Astrocyte of the spinal cord (primary cell): Measurements from ENCODE around the gene SNRPB.

ENCODE experiments used
- DNase-seq: peaks from one replicate; pipeline ENCODE4 v3.0.0; 2011; ENCODE audit warnings: low read depth, low spot score
- H3K4me3 ChIP-seq: 2 replicates; pipeline ENCODE4 v1.5.1; 2011; ENCODE audit warnings: low read depth, mild to moderate bottlenecking, low read length, moderate library complexity
- in situ Hi-C: cut with HindIII; loops from 2 replicates; pipeline ENCODE4 v1.10.0; 2017; ENCODE audit warnings: low sequenced_read_pairs
- TF ChIP-seq, protein P1 (sequence below): IDR thresholded peaks from 2 replicates; pipeline ENCODE4 v1.5.1; 2012; ENCODE audit warnings: low read depth, mild to moderate bottlenecking, low read length, inconsistent platforms

Gene SNRPB

DNA sequence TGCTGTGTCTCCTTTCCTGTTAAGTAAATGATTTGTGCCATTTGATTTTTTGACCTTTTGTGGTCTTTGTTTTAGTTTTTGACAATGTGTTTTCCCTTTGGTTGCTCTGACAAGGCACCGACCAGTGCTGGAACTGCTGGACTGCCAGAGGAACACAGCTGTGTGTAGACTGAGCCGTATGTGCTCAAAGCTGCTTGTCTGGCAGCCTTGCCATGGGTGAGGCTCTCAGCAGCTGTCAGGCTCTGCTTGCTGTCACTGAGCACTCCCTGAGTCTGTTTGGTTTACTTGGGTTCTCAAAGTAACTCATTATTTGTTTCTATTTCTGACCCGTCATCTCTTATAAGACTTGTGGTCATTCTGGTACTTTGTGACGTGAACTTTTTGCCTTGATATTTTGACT, 15.1 kb upstream of the SNRPB start:
- no peak overlapping the region for H3K4me3 ChIP-seq
- DNase-seq, result no peak
- TF ChIP-seq, protein P1, sequence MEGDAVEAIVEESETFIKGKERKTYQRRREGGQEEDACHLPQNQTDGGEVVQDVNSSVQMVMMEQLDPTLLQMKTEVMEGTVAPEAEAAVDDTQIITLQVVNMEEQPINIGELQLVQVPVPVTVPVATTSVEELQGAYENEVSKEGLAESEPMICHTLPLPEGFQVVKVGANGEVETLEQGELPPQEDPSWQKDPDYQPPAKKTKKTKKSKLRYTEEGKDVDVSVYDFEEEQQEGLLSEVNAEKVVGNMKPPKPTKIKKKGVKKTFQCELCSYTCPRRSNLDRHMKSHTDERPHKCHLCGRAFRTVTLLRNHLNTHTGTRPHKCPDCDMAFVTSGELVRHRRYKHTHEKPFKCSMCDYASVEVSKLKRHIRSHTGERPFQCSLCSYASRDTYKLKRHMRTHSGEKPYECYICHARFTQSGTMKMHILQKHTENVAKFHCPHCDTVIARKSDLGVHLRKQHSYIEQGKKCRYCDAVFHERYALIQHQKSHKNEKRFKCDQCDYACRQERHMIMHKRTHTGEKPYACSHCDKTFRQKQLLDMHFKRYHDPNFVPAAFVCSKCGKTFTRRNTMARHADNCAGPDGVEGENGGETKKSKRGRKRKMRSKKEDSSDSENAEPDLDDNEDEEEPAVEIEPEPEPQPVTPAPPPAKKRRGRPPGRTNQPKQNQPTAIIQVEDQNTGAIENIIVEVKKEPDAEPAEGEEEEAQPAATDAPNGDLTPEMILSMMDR, result no peak
- in situ Hi-C loops, result no loop called here

DNA sequence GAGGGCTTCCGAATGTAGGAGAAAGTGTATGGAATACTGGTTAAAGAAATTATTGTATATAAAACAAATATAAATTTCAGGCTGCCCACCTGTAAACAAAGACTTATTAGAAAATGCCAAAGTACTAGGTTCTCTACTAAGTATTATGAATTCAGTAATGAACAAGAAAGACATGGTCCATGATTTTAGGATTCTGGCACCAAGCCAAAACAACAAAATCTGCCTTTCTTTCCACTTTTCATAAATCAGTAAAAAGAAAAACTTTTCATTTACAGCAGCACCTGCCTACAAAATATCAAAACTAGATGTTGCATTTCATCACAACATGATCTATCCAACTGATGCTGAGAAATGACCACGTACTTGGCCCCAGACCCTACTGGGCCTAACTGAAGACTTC, 14.5 kb upstream of the SNRPB start:
- TF ChIP-seq, protein P1, result no peak
- no peak for DNase-seq
- in situ Hi-C loops, result no loop called here
- no peak overlapping the region for H3K4me3 ChIP-seq

DNA sequence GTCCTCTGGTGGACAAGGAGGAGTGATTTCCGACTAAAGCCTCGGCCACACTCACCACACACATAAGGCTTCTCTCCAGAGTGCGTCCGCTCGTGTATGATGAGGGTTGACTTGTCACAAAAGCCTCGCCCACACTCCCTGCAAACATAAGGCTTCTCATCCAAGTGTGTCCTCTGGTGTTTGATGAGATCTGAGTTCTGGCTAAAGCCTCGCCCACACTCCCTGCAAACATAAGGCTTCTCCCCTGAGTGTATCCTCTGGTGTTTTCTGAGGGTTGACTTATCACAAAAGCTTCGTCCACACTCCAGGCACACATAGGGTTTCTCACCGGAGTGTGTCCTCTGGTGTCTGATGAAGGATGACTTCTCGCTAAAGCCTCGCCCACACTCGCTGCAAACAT, 12.9 kb upstream of the SNRPB start:
- in situ Hi-C loops, result no loop called here
- H3K4me3 ChIP-seq, result no peak overlapping the region
- TF ChIP-seq, protein P1, result no peak
- no peak for DNase-seq

DNA sequence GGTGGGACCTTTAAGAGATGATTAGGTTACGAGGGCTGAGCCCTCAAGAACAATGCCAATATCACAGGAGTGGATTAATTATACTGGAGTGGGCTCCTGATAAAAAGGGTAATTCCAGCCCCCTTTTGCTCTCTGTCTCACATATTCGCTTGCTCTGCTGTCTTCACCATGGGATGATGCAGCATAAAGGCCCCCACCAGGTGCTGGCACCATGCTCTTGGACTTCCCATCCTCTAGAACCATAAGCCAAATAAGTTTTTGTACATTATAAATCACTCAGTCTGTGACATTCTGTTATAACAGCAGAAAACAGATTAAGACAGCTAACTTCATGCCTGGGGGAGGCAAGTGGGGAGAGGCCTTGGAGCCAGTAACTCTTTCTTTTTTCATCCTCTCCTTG, 9.8 kb upstream of the SNRPB start:
- DNase-seq, result no peak
- H3K4me3 ChIP-seq, result no peak overlapping the region
- in situ Hi-C loops, result no loop called here
- TF ChIP-seq, protein P1, result no peak

DNA sequence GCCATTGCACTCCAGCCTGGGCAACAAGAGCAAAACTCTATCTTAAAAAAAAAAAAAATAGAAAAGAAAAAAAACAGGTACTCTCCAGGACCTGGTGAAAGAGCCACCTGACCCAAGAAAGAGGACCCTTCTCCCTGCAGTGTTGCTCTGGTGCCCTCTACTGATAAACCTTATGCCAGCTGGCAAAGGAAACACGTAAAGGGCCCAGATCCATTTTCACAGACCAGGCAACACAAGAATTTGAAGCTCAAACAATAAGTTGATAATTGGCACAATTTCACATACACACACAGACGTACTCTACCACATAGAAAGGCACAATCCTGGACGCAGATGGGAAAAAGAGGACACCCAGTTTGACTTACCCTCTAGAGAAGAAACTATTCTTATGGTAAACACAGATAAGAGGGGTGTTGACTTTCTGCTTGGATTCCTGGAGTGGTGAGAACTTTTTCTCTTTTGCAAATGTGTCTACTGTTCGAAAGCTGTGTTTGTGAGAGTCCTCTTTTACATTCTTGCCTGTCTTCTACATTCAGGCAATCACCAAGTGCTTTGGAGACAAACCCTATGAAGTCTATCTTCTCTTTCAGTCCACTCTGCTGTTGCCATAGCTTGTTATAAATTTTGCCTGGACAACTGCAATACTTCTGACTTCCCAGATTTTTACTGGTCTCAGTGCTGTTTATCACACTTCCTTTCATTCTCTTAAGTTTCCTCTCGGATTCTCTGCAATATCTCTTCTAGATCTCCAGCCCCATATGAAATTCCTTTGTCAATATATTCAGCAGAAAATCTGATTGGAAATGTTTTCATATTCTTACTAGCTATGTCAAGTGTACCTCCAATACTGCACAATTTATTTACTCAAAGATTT, 6.4 kb upstream of the SNRPB start:
- H3K4me3 ChIP-seq, result no peak overlapping the region
- no peak for DNase-seq
- TF ChIP-seq, protein P1, result no peak
- in situ Hi-C loops, result no loop called here

DNA sequence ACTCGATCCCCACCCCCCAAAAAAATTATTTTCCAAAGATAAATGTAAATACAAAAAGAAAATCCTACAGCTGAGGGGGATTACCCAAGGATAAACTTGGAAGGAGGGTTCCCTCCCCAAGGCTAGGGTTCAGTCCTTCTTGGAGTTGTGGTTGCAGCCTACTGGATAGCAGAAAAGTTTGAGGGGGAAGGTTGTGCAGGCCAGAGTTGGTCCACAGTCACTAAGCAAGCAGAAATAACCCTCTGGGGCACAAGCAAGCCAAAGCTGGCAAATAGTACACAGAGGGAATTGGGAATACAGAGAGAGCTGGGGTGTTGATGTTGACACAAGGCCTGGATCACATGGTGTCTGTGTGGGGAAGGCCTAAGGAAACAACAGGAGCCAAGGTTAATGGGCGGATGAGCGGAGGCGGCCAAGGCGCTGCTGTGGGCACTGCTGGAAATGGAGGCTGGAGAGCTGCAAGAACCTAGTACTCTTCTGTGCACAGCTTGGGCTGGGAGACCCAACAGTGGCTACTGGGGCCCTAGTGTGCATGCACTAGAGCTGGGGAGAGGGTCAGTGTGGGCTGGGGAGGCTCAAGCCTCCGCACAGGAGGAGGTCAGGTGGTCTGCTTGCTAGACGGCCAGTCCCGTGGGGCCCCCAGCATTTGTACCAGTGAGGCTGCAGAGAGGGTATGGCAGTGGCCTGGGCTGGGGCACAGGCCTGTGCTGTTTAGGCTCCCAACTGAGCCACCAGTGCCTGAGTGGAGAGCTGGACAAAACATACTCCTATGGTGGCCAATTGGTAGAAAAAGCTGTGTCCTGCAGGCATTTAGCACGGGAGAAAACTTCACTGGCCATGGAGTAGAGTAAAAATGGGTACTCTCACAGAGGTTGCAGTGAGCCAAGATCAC, 5.5 kb upstream of the SNRPB start:
- in situ Hi-C loops, result no loop called here
- no peak for DNase-seq
- H3K4me3 ChIP-seq, result no peak overlapping the region
- TF ChIP-seq, protein P1, result no peak
